Hematopoietic multipotent progenitor cell treated with erythropoietin and hydrocortisone succinate and interleukin-3 and kit ligand, for 6 days (in vitro differentiated cells): ENCODE measurements around the gene PPCDC.
"Not testable (repeated sequence)": the region's sequence is repeated elsewhere in the genome, so short reads cannot be mapped to it uniquely, and the experiment has no call there.

Experiments used
- DNase-seq: peaks from one replicate; pipeline ENCODE4 v3.0.0-alpha.2; 2015

Gene PPCDC

GRCh38 chr15:75069301-75069925 lies 46.0 kb downstream of the PPCDC start:
- no peak for DNase-seq

GRCh38 chr15:75070674-75071073 lies 47.3 kb downstream of the PPCDC start:
- no peak for DNase-seq

- DNase-seq, result peak; percentile 53
These were observed 49.8 kb downstream of the PPCDC start for GRCh38 chr15:75073197-75073596.

- DNase-seq, result no peak
These were observed 52.9 kb downstream of the PPCDC start for GRCh38 chr15:75076277-75076676.

GRCh38 chr15:75077551-75077961 lies 54.2 kb downstream of the PPCDC start:
- not testable (repeated sequence) for DNase-seq

GRCh38 chr15:75081150-75081549 lies 57.8 kb downstream of the PPCDC start:
- DNase-seq, result no peak

GRCh38 chr15:75082689-75083088 lies 59.3 kb downstream of the PPCDC start:
- no peak for DNase-seq

- DNase-seq, result not testable (repeated sequence)
These were observed 62.3 kb downstream of the PPCDC start for GRCh38 chr15:75085708-75086107.

- no peak for DNase-seq
These were observed 66.3 kb downstream of the PPCDC start for GRCh38 chr15:75089456-75090387.

GRCh38 chr15:75090388-75090734 lies 67.0 kb downstream of the PPCDC start:
- DNase-seq, result peak; percentile 46

GRCh38 chr15:75091814-75092213 lies 68.4 kb downstream of the PPCDC start:
- no peak for DNase-seq

GRCh38 chr15:75094961-75095478 lies 71.6 kb downstream of the PPCDC start:
- DNase-seq, result not testable (repeated sequence)

- no peak for DNase-seq
These were observed 72.2 kb downstream of the PPCDC start for GRCh38 chr15:75095594-75095993.

- no peak for DNase-seq
These were observed 74.5 kb downstream of the PPCDC start for GRCh38 chr15:75097939-75098338.

- no peak for DNase-seq
These were observed 75.0 kb downstream of the PPCDC start for GRCh38 chr15:75098404-75098803.
